ENCODE measurements around the gene WDR72.
"Not testable (repeated sequence)": the region's sequence is repeated elsewhere in the genome, so short reads cannot be mapped to it uniquely, and the experiment has no call there.

Gene WDR72

DNA sequence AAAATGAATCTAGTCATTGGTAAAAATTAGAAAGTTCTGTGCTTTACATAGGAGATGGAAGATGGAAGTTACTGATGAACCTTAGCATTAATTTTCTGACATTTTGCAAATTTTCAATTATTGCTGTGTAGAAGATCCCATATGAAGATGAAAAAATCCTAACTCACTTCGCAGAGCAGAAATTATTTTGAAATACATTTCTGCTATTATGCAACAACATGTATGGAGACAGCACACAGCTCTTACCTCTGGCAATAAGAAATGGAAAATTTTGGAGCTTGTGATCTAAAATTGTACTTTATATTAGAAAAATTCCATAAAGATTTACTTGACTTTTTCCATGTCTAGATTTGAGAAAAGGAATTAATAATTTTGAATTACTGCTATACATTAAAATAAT lies 177.9 kb downstream of the WDR72 start:
- Mint-ChIP-seq H3K27me3 (no peaks in the 10 kb centered on the region), H3K4me1 (no peaks in the 10 kb centered on the region), H3K27ac (no peak overlapping the region), H3K36me3 (no peaks in the 10 kb centered on the region), H3K9me3 (no peaks in the 10 kb centered on the region), H3K4me3 (no peak overlapping the region)
- no peak for ATAC-seq

DNA sequence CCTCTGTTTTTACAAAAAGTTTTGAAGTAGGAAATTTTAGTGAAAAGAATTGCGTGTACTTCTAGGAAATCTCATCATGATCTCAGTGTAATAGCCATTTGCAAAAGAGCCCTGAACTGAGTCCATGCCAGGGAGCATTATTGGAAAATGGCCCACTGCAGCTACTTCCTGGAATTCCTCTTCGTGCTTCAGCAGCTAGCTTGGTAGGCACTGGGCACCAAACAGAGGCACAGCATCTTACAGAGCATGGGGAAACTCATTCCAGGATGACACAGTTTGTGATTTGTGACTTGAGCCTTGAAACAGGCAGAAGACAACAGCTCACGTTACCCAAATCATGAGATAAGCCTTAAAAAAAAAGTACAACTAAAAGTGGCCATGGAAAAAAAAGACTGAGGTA lies 179.1 kb downstream of the WDR72 start:
- Mint-ChIP-seq H3K4me1 (no peaks in the 10 kb centered on the region), H3K4me3 (no peak overlapping the region), H3K9me3 (no peaks in the 10 kb centered on the region), H3K36me3 (no peaks in the 10 kb centered on the region), H3K27me3 (no peaks in the 10 kb centered on the region), H3K27ac (no peak overlapping the region)
- ATAC-seq, result no peak

DNA sequence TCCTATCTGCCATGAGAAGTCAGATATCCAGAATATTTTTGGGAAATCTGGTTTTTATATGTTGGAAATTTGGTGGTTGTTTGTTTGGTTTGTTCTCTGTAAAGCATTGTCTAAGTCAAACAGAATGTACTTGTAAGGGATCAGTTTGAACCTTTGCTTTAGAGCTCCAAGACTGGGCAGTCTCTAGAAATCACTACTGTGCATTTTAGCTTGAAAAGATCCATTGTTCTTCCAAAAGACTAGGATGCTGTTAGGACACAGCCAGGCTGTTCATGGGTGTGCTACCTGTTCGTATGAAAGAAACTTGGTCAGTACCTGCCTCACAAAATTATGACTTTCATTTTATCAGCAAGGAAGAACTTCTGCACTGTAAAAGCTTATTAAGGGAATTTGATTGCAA lies 182.6 kb downstream of the WDR72 start:
- Mint-ChIP-seq H3K27me3 (no peaks in the 10 kb centered on the region), H3K9me3 (no peaks in the 10 kb centered on the region), H3K4me1 (no peaks in the 10 kb centered on the region), H3K36me3 (no peaks in the 10 kb centered on the region), H3K27ac (no peak overlapping the region), H3K4me3 (no peak overlapping the region)
- ATAC-seq, result no peak

DNA sequence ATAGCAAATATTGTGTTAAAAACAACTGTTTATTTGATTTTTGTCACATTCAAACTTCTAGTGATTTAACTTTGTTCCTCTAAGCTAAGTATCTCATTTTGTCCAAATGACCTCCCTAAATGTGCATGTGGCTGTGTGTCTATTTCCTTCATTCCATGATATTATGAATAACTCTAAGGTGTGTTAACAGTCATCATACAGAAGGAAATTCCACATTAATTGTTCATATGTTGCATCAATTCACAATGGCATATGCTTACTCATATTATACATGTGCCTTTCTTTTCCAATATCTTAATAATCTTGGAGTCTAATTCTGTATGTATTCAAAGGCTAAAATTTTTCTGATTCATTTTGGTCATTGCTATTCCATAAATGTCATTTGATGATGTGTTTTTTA lies 186.4 kb downstream of the WDR72 start:
- Mint-ChIP-seq H3K27me3 (no peaks in the 10 kb centered on the region), H3K9me3 (peaks cover 5% of the 10 kb centered on the region), H3K36me3 (no peaks in the 10 kb centered on the region), H3K4me1 (no peaks in the 10 kb centered on the region), H3K4me3 (no peak overlapping the region), H3K27ac (no peak overlapping the region)
- ATAC-seq, result no peak

DNA sequence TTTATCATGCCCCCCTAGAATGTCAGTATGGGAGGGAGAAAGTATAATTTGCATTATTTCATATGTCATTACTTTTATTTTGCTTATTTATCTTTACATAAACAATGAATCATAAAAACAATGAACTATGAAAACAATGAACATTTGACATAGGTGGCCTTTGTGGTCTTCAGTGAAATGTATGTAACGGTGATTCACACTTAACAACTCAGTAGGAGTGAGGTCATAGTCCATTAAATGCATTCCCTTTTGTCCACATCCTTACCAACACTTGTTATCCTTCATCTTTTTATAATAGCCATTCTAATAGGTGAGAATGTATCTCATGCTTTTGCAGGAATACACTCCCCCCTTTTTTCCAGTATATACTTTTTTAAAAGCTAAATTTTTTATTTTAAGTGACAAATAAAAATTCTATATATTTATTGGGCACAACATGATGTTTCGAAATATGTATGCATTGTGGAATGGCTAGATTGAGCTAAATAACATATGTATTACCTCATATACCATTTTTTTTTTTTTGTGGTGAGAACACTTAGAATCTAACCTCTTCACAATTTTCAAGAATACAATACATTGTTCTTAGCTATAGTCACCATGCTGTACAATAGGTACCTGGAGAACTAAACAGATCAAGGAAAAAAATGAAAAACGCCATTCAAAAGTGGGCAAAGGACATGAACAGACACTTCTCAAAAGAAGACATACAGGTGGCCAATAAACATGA lies 189.5 kb downstream of the WDR72 start:
- Mint-ChIP-seq H3K4me3 (no peak overlapping the region), H3K4me1 (no peaks in the 10 kb centered on the region), H3K27me3 (no peaks in the 10 kb centered on the region), H3K27ac (no peak overlapping the region), H3K36me3 (no peaks in the 10 kb centered on the region), H3K9me3 (peaks cover 5% of the 10 kb centered on the region)
- no peak for ATAC-seq

DNA sequence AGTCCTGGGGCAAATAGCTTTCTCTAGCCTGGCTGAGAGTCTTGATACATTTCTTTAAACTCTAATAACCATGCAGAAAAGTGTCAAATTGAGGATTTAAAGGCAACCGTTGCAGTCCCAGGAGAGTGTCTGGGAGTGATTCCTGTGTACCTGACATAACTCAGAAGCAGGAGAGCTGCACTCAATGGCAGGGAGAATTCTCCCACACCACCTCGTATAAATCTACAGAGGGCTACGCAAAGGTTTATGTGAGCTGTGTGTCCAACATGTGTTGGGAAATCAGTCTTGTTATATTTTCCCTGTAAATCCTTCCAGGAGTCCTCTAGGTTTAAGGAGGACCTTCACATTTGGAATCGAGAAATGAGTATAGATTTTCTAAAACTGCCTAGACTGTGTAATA lies 192.6 kb downstream of the WDR72 start:
- Mint-ChIP-seq H3K27me3 (no peaks in the 10 kb centered on the region), H3K4me3 (no peak overlapping the region), H3K36me3 (no peaks in the 10 kb centered on the region), H3K4me1 (no peaks in the 10 kb centered on the region), H3K9me3 (peaks cover 5% of the 10 kb centered on the region), H3K27ac (no peak overlapping the region)
- no peak for ATAC-seq

DNA sequence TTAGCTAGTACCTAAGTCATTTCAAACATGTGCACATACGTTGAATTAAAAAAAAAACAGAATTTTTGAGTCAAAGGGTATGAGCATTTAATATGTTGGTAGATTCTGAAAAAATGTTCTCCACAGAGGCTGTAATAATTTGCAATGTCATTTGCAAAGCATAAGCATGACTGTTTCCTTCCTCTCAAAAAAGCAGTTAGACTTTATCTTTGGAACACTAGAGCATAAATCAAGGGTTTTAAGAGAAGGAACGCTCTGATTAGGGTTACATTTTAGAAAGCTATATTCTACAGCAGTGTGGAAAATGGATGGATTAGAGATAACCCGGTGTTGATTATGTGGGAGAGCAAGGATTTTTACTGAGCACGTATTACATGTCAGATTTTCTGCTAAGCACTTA lies 193.7 kb downstream of the WDR72 start:
- H3K36me3 Mint-ChIP-seq, result no peaks in the 10 kb centered on the region
- no peak for ATAC-seq
- no peaks in the 10 kb centered on the region for H3K4me1 Mint-ChIP-seq
- no peaks in the 10 kb centered on the region for H3K27me3 Mint-ChIP-seq
- H3K27ac Mint-ChIP-seq, result no peak overlapping the region
- no peak overlapping the region for H3K4me3 Mint-ChIP-seq
- peaks cover 2% of the 10 kb centered on the region for H3K9me3 Mint-ChIP-seq

DNA sequence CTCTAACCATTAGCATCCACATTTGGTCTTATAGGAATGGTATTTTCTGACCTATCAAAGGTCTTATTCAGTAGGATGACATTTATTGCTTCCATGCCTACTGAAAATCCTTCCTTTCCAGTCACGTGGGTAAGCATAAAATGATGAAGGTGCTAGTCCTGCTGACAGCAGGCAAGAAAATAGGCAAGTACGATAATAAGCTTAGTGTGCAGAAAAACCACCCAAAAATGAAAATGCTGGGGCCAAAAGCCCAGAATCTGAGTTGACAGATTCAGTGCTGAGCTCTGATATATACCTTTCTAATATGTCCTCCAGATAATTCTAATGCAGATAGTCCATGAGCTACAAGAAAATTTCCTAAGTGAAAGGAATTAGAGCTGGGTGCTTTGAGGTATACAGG lies 194.8 kb downstream of the WDR72 start:
- no peak overlapping the region for H3K4me3 Mint-ChIP-seq
- no peaks in the 10 kb centered on the region for H3K4me1 Mint-ChIP-seq

DNA sequence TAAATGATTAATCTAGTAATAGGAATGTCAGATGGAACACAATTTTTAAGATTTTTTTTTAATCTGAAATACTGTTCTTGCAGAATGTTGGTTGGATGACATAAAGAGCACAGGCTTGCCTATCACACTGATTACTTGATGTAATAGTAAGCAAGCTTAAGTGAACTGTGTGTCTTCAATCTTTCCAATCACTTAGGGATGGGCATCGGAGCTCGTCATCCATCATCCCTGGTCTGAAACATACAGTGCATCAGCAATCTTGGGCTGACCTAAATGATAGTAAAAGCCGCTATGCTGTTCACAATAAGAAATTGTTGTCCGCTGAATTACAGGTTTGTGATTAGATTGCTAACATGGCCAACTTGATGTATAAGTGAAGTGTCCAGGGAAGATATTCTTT lies 195.8 kb downstream of the WDR72 start:
- Mint-ChIP-seq H3K4me3 (no peak overlapping the region), H3K36me3 (no peaks in the 10 kb centered on the region), H3K27me3 (no peaks in the 10 kb centered on the region), H3K27ac (no peak overlapping the region), H3K9me3 (no peaks in the 10 kb centered on the region), H3K4me1 (no peaks in the 10 kb centered on the region)
- no peak for ATAC-seq

More for the DNA sequence above, 194.8 kb downstream of the WDR72 start:
- Mint-ChIP-seq H3K9me3 (no peaks in the 10 kb centered on the region), H3K27ac (no peak overlapping the region), H3K27me3 (no peaks in the 10 kb centered on the region), H3K36me3 (no peaks in the 10 kb centered on the region)
- no peak for ATAC-seq

DNA sequence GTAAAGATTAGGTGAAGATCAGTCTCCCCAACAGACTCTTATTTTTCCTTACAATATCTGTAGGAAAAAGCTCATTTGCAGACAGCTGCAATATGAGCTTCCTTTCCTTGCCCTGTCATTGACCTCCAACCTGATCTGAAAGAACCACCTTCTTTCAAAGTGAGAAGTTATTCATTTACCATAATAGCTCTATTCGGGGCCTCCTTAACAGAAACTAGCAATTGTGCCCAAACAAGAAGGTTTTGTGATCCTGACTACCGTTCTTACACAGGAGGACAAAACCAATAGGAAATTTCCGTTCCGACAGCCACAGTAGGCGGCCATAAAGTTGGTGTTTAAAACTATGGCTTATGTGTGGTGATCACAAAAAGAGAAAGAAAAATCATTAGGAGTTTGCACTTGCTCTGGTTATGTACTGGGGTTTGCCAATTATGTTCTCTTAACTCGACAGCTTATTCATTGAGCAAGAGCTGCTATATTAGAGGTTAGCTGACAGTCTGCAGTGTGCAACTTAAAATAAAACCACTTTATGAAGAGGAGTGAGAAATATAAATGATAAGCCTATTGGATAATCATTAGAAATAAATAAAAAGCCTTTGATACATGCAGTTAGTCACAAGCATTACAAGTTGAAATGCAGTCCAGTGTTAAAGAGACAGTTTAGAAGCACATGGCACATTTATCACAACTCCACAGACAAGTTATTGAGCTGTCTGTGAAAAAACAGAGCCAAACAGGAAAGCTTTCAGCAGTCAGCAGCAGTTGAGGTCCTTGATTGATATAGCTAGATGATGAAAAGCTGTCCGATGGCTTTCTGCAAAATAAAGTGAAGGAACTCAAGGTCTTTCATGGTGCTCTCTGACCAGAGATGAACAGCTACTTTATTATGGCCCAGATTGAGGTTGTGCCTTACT lies 199.8 kb downstream of the WDR72 start:
- Mint-ChIP-seq H3K27ac (no peak overlapping the region), H3K4me3 (no peak overlapping the region), H3K4me1 (no peaks in the 10 kb centered on the region), H3K27me3 (peaks cover 9% of the 10 kb centered on the region), H3K9me3 (no peaks in the 10 kb centered on the region), H3K36me3 (no peaks in the 10 kb centered on the region)
- ATAC-seq, result no peak

DNA sequence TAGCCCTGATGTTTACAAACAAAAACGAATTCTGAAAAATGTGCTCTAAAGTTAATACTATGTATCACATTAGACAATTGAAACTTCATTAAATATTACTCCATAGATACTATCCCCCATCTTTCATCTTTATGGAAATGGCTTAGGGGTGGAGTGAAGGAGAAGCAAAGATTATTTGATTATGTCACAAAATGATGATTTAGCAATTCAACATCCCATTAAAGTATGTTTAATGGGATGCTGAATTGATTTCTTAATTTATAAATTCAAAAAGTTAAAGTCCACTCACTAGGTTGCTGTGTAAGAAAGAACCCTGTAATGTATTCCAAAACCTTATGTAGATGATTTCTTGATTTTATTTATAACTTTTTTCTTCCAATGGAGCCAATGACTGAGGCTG lies 201.1 kb downstream of the WDR72 start:
- H3K27ac Mint-ChIP-seq, result no peak overlapping the region
- no peaks in the 10 kb centered on the region for H3K36me3 Mint-ChIP-seq
- no peak overlapping the region for H3K4me3 Mint-ChIP-seq
- H3K4me1 Mint-ChIP-seq, result no peaks in the 10 kb centered on the region
- peaks cover 13% of the 10 kb centered on the region for H3K27me3 Mint-ChIP-seq
- no peak for ATAC-seq
- H3K9me3 Mint-ChIP-seq, result no peaks in the 10 kb centered on the region

DNA sequence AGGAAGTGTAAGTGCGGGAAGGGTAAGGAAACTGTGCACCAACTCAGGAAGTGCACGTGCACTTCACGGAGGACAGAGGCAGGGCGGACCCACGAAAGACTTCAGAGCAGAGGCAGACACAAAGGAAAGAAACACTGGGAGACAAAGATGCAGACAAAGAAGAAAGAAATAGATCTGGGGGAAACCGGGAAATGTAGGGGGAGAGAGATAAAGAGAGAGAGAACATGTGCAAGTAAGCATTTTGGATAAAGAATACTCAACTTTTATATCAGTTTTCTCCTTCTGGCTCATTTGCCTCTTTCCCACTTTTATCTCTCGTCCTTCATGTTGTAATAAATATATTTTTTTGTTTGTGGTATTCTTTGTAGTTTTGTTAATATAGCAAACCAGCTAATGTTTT lies 204.2 kb downstream of the WDR72 start:
- Mint-ChIP-seq H3K27me3 (peaks cover 13% of the 10 kb centered on the region), H3K4me3 (no peak overlapping the region), H3K9me3 (no peaks in the 10 kb centered on the region), H3K4me1 (no peaks in the 10 kb centered on the region), H3K27ac (no peak overlapping the region), H3K36me3 (no peaks in the 10 kb centered on the region)
- no peak for ATAC-seq

DNA sequence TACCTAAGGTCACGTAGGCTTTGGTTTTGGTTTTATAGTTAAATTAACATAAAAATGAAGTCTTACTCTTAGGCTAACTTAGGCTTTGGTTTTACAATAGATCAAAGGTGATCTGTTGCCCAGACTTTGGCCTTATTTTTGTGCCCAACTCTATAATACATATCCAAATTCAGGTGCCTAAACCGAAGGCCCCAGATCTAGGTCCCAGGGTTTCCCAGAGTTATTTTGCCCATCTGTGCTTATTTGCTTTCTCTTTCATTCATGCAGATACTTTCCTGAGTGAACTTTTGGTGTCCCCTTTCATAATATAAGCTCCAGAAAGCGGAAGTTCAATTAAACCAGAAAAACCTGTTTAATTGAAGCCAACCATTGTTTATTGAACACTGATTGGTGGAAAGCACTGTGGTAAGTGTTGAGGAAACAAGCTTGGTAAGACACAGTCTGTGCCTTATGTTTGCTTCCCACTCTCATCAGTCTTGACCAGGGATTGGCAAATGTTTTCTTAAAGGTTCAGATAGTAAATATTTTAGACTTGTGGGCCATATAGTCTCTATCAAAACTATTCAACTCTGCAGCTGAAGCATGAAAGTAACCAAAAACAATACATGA lies 209.7 kb downstream of the WDR72 start:
- no peak for ATAC-seq
- Mint-ChIP-seq H3K27me3 (peaks cover 5% of the 10 kb centered on the region), H3K36me3 (no peaks in the 10 kb centered on the region), H3K27ac (no peak overlapping the region), H3K4me1 (no peaks in the 10 kb centered on the region), H3K4me3 (no peak overlapping the region), H3K9me3 (no peaks in the 10 kb centered on the region)

DNA sequence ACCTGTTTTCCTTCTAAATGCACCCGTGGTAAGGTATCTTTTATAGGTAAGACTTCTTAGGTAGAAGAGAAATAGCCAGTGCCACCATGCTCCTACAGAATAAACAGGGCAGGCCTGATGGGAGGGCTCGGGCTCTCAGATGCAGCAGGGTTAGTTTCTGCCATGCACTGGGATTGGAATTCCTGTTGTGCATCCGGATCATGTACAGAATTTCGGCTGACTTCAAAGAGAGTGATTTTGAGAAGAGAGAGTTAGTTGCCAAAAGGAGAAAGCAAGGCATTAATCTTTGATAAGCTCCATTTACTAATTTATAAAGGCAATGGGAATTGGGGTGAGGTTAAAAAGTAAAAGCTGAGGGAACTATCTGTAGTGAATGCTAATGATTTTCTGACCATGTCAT lies 211.2 kb downstream of the WDR72 start:
- H3K27me3 Mint-ChIP-seq, result no peaks in the 10 kb centered on the region
- no peaks in the 10 kb centered on the region for H3K4me1 Mint-ChIP-seq
- no peak for ATAC-seq
- H3K9me3 Mint-ChIP-seq, result no peaks in the 10 kb centered on the region
- no peaks in the 10 kb centered on the region for H3K36me3 Mint-ChIP-seq
- H3K4me3 Mint-ChIP-seq, result no peak overlapping the region
- H3K27ac Mint-ChIP-seq, result no peak overlapping the region

DNA sequence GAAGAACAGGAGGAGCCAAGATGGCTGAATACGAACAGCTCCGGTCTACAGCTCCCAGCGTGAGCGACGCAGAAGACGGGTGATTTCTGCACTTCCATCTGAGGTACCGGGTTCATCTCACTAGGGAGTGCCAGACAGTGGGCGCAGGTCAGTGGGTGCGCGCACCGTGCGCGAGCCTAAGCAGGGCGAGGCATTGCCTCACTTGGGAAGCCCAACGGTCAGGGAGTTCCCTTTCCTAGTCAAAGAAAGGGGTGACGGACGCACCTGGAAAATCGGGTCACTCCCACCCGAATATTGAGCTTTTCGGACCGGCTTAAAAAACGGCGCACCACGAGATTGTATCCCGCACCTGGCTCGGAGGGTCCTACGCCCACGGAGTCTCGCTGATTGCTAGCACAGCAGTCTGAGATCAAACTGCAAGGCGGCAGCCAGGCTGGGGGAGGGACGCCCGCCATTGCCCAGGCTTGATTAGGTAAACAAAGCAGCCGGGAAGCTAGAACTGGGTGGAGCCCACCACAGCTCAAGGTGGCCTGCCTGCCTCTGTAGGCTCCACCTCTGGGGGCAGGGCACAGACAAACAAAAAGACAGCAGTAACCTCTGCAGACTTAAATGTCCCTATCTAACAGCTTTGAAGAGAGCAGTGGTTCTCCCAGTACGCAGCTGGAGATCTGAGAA lies 218.7 kb downstream of the WDR72 start:
- H3K4me3 Mint-ChIP-seq, H3K27me3 Mint-ChIP-seq: not testable (repeated sequence)

More for the DNA sequence above, 218.7 kb downstream of the WDR72 start:
- ATAC-seq, H3K9me3 Mint-ChIP-seq, H3K27ac Mint-ChIP-seq, H3K36me3 Mint-ChIP-seq, H3K4me1 Mint-ChIP-seq: not testable (repeated sequence)
